GM12892 (cell line): ENCODE results near the gene IGSF22.

Source experiments
- POLR2A ChIP-seq: IDR thresholded peaks from 2 replicates; pipeline ENCODE4 v1.6.1; 2011; ENCODE audit warnings: low read depth, low read length, control low read depth
- POLR2AphosphoS5 ChIP-seq: IDR thresholded peaks from 2 replicates; pipeline ENCODE4 v1.6.1; 2011; ENCODE audit warnings: low read depth, low read length, control low read depth
- TAF1 ChIP-seq: IDR thresholded peaks from 2 replicates; pipeline ENCODE4 v1.6.1; 2011; ENCODE audit warnings: low read depth, mild to moderate bottlenecking, control low read depth, low read length, borderline replicate concordance

- TF ChIP-seq POLR2A: no peak
- TF ChIP-seq POLR2AphosphoS5: no peak
- TF ChIP-seq TAF1: no peak
Observed at GRCh38 chr11:18736590-18737148, 10.7 kb upstream of the IGSF22 start.
